HG03196 (cell line): ENCODE results near the gene PEAR1.

Experiments
- ATAC-seq: cut with Tn5 transposase; IDR thresholded peaks from one replicate; pipeline ENCODE4 v1.9.1; 2021; ENCODE audit not compliant: unreplicated experiment

Gene PEAR1

DNA sequence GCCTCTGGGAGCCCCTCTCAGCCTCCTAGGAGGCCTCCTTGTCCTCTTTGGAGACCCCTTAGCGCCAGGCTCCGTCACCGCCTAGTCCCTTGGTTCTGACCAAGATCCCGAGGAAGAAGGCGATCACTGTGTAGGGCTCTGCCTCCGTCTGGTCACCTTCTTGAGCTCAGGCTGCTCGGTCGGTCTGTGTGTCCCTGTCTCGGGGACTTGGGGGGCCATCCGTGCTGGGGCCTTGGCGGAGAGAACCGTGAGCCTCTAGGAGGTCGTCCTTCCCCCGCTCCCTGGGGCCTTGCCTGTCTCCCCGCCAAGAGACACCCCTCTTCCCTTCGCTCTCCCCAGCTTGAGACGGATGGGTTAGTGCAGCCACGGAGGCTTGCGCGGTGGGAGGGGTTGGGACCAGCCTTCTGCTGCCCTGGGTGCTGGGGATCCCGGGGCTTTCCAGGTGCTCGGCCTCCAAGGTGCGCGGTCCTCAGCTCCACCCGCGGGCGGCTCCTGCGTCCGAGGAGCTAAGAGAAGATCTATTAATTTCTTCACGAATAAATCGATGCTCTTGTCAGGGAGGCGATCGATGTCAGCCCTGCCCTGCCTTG, 33.9 kb upstream of the PEAR1 start:
- no peak for ATAC-seq

DNA sequence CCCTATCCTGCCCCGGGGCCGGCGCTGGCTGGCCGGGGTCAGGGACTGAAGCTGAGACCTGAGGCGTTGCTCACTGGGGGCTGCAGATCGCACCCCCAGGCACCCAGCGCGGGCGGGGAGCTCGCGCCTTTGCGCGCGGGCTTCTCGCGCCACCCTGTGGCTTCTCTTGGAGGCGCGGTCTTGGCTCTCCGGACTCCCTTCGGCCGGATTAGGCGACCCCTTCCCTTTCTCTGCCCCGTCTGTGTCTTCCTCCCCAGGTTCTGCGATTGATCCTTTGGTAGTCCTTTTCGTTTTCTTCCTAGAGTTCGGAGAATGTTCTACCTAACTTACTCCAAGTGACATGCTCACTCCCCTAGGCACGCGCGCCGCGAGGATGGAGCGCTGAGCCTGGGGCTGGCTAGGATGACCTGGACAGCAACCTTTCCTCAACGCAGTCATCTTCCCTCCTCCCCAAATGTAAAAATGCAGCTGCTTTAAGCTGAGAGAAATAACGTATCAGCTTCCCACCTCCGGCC, 33.3 kb upstream of the PEAR1 start:
- no peak for ATAC-seq

DNA sequence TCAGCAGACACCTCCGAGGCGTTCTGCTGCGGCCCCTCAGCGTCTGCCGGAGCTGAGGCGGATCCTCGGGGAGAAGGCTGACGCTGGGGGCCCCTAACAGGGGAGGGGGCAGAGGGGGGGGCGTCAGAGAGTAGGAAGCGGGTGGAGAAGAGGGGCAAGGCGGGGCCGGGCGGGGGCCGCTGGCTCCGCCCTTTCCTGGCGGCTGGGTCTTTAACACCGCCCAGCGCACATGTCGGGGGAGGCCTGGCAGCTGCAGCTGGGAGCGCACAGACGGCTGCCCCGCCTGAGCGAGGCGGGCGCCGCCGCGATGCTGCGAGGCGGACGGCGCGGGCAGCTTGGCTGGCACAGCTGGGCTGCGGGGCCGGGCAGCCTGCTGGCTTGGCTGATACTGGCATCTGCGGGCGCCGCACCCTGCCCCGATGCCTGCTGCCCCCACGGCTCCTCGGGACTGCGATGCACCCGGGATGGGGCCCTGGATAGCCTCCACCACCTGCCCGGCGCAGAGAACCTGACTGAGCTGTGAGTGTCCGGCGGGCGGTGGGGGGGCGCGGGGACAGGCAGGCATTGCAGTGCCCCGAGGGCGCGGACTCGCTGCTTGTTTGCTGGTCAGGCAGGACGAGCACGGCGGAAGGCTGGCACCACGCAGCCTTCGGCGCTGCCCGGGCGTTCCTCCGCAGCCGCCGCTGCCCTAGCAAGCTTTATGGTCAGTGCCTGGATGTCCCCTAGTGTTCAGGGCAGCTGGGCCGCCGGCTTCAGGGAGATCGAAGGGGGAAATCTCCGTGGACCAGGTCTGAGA, 32.7 kb upstream of the PEAR1 start, which contains the start of gene NTRK1:
TSS of gene NTRK1 (plus strand) at position 238 of the 796 bp plus-strand sequence. CDS start at position 308, 70 bp downstream.
- ATAC-seq, result no peak

DNA sequence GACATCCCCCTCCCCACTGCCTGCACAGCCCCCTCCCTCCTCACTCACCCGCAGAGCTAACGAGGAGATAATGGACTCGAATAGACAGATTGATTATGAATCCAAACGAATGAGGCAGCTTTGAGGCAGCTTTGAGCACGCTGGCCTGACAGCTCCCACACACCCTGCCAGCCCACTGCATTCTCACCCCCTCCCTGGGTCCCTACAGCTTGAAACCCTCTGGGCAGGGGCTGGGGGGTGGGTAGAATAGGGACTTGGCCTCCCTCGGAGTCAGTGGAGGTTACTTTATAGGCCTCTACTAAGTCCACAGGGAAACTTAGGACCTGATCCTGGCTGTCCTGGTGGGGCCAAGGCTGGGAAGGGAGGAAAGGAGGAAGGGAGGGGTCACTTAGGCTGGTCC, 30.9 kb upstream of the PEAR1 start:
- no peak for ATAC-seq

DNA sequence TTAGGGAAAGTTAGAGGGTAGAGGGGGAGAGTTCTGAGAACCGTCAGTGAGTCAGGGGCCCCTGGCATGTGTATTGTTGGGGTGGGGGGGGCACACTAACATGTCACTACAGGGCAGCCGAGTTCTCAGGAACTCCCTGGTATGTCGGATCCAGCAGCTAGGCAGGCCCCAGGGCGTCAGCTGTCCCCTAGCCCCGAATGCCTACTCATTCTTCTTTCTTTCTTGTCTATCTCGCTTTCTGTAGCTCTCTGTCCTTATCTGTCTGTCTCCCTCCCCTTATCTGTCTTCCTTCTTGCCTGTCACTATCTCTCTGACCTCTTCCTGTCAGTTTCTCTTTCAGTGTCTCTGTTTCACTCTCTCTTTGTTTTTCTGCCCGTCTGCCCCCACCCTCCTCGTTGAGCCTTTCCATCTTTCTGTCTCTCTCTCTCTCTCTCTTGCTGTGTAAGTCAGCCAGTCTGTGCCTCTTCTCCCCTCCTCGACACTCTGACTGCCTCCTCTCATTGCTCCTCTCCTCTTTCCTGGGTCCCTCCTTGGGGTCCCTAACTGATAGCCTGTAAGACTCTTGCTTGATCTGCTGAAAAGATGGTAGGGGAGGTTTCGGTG, 30.4 kb upstream of the PEAR1 start:
- no peak for ATAC-seq

DNA sequence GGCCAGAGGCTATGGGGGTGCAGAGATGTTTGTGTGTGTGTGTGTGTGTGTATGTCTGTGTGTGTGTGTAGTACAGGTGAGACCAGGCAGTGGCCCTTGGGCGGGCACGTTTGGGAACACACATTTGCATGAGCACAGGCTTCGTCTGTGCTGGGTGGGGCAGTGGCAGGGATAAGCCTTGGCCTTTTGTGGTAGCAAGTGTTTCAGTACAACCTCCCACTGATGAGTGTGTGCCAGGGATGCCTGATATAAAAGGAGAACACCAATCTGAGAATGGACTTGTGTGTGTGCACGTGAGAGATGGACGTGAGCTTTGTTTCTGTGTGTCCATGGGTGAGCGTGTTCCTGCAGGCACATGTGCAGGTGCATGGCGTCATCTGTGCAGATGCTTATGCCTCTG, 29.9 kb upstream of the PEAR1 start:
- ATAC-seq, result no peak

DNA sequence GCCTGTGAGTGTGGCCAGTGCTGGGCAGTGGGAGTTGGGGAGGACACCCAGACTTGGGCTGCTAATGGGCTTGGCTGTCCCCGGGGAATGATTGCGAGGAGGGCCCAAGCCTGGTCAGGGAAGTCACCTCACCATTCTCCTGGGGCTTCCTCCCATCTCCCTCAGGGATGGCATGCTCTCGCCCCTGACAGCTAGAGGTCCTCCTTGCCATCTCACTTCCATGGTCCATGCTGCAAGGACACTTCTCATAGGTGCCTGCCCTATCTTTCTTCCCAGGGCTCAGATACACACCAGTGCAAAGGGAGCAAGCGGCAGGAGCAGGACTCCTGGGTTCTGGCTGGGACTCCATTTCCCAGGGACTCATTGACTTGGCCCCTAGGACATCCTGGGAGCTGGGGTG, 28.7 kb upstream of the PEAR1 start:
- no peak for ATAC-seq

DNA sequence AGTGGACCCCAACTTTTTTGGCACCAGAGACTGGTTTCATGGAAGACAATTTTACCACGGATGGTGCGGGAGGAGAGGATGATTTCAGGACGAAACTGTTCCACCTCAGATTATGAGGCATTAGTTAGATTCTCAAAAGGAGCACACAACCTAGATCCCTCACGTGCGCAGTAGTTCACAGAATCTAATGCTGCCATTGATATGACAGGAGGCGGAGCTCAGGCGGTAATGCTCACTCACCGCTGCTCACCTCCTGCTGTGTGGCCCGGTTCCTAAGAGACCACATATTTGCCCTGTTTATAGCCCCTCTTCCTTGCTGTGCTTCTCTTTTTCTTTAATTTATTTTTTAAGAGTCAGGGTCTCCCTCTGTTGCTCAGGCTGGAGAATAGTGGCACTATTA, 28.3 kb upstream of the PEAR1 start:
- ATAC-seq, result no peak

DNA sequence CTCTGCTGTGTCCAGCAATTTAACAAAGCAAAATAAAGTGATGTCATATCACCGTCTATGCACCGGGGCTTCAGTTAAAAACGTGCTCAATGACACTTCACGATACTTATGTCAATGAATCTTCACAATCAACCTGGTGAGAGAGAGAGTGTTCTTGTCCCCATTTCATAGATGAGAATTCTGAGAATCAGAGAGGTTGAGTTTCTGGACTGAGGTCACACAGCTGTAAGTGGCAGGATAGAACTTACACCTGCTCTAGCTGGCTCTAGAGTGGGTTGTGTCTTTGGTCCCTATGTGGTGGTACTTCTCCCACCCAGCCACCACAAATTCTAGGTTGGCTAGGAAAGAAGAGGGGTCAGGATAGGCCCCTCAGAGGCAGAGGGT, 27.7 kb upstream of the PEAR1 start:
- ATAC-seq, result no peak

DNA sequence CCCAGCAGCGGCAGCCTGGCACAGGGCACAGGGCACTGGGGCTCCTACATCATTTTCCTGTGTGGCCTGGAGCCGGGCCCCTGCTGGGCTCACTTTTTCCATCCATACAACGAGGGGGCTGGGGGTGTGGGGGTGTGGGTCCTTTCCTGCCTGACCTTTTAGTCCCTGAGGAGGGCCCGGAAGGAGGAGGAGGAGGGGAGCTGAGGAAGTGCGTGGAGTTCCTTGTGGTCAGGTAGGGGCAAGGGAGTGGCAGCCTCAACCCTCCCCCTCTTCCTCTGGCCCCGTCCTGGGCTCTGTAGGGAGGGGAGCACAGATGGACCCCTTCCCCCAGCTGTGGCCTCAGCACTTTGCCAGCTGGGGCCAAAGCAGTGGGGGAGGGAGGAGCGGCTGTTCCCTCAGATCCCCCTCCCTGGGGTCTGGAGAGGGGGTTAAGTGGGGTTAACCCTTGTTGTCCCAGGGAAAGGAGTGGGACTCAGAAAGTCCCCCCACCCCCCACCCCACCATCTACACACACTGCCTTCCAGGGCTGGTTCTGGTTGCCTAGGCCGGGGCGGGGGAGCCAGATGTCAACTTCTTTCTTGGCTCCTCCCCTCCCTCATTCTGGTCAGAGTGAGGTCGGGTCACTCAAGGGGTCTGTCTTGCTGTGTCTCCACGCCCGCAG, 27.1 kb upstream of the PEAR1 start:
- ATAC-seq, result no peak

DNA sequence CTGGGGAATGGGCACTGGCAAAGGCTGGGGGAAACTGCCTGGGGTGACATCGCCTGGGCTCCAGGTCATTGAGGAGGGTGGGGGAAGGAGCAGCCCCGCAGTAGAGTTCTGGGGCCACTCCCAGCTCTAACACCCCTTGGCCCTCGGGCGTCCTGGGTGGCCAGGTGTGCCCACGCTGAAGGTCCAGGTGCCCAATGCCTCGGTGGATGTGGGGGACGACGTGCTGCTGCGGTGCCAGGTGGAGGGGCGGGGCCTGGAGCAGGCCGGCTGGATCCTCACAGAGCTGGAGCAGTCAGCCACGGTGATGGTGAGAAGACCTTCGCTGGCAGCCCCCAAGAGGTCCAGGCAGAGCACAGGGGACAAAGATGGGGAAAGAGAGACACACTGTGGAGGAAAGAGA, 25.2 kb upstream of the PEAR1 start:
- no peak for ATAC-seq

DNA sequence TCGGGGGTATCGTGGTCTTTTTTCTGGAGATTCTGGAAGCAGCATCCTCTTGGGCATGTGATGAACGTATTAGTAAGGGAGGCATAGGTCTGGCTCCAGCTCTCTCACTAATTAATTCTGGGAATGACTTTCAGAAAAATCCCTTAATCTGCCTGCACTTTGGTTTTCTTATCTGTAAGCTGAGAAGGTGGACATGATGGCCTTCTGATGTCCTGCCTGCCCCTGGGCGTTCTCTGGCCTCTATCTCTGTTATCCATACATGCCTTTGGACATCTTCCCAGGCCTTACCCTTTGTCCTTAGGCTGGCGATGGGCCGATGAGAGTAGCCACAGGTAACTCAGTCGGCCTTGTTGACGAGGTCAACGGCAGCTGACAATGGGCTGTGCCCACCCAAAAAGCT, 24.1 kb upstream of the PEAR1 start:
- no peak for ATAC-seq

DNA sequence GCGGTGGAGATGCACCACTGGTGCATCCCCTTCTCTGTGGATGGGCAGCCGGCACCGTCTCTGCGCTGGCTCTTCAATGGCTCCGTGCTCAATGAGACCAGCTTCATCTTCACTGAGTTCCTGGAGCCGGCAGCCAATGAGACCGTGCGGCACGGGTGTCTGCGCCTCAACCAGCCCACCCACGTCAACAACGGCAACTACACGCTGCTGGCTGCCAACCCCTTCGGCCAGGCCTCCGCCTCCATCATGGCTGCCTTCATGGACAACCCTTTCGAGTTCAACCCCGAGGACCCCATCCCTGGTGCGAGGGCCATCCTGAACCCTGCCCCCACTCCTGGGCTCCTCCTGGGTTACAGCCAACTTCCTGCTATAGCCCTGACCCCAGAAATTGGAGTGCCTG, 19.9 kb upstream of the PEAR1 start:
- ATAC-seq, result no peak

DNA sequence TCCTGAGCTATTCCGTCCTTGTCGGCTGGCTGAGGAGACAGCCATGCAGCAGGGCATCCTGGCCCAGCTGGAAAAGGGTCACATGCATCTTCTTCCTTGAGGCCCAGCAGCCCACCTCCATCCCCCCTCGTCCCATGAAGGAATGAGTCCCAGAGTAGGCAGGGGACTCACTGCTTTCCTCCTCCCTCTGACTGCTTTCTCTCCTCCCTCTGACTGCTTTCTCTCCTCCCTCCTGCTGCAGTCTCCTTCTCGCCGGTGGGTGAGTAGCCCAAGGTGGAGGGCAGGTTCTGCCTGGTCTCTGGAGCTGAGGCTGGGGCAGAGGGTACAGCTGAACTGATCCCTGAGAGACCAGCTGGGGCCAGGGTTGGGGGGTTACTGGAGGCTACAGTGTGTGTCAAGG, 19.4 kb upstream of the PEAR1 start:
- ATAC-seq, result no peak

DNA sequence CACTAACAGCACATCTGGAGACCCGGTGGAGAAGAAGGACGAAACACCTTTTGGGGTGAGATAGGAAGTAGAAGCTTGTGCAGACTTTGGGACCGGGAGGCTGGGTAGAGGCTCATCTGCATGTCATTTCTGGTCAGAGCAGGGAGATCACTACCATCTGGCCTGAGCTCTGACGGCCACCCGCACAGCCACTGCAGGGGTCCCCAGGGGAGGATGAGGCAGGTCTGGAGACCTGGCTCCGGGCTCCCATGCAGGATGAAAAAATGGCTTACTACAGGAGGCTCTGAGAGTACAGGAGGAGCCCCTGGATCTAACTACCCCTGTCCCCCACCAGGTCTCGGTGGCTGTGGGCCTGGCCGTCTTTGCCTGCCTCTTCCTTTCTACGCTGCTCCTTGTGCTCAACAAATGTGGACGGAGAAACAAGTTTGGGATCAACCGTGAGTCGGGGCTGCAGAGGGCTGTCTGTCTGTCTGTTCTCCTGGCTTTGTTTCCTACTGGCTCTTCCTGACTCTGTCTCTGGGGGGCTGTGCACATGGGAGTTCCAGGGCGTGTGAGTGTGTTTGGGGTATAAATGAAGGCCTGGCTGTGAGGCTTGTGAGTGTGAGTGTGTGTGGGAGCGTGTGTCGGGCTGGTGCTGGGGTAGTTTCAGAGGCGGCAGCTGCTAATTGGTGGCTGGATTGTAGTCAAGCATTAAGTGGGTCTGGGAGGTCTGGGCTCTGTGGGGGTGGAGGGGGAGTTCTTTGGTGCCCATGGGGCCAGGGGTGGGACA, 18.8 kb upstream of the PEAR1 start:
- no peak for ATAC-seq

DNA sequence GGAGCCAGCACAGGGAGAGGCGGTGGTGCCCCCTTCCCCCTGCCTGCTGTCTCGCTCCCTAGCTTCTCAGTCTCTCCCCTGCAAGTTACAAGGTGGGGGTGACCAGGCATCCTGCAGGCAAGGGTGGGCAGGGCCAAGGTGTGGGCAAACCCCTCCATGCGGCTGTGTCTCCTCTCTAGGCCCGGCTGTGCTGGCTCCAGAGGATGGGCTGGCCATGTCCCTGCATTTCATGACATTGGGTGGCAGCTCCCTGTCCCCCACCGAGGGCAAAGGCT, 18.2 kb upstream of the PEAR1 start:
- no peak for ATAC-seq

DNA sequence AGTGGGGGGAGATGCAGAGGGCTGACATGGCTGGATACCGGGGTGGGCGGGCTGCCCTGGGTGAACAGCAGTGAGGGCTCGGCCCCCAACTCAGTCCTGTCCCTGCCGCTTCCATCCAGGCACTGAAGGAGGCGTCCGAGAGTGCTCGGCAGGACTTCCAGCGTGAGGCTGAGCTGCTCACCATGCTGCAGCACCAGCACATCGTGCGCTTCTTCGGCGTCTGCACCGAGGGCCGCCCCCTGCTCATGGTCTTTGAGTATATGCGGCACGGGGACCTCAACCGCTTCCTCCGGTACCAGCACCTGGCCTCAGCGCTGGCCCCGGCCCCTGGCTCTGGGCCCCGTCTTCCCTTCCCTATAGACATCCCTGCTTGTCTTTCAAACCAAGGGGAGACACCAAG, 17.2 kb upstream of the PEAR1 start:
- no peak for ATAC-seq

DNA sequence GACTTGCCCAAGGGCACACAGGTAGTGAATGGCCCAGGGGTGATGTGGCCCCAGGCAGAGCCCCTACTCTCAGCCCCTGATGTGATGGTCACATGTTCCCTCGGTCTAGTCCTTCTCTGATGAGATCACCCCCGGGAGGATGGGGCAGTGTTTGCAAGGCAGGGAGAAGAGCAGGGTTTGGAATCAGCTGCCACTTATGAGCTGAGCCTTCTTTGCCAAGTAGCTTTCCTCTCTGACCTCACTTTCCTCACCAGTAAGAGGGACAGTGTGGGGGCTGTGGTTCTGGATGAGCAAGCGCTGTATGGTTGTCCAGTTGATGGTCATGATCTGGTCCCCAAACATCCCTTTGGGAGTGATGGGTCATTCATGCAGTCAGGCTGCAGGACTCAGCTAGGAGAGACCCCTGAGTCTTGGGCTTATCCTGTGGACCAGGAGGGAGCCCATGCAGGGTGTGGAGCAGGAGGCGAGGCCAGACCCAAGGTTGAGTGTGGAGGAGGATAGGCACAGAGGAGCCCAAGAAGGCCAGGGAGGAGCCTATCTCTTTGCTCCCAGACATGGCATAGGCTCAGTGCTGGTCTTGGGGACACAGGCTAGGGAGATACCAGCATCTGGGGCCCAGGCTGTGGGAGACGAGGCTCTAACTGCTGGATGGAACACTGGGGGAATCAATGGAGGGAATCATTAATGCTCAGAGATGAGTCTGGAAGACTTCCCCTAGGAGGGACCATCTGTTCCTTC, 15.9 kb upstream of the PEAR1 start:
- no peak for ATAC-seq

DNA sequence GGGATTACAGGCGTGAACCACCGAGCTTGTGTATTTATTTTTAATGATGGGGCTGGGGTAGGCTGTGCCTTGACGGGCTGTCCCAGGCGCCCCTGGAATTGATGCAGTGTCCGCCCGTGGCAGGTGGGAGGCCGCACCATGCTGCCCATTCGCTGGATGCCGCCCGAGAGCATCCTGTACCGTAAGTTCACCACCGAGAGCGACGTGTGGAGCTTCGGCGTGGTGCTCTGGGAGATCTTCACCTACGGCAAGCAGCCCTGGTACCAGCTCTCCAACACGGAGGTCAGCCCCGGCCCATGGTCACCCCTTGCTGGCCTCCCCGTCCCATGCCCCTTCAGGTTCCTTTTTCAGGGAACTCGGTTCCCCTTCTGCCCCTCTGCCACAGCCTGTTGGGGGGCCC, 13.6 kb upstream of the PEAR1 start:
- ATAC-seq, result no peak

DNA sequence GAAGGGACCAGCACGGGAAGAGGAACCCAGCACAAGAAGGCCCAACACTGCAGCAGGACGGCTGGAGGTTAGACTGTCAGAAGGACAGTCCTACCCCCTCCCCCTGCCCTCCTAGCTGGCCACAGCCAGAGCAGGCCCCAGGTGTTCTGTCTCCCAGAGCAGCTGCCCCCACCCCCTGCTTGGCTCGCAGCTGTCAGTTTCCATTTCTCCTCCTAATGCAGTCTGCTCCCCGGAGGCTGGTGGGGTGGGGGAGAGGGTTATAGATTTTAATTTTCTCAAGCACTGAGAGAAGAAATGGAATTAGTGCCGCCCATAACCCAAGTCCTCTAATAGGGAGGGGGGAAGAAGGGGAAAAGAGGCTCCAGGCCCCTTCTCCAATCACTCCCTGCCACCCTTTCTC, 13.0 kb upstream of the PEAR1 start:
- ATAC-seq, result no peak

DNA sequence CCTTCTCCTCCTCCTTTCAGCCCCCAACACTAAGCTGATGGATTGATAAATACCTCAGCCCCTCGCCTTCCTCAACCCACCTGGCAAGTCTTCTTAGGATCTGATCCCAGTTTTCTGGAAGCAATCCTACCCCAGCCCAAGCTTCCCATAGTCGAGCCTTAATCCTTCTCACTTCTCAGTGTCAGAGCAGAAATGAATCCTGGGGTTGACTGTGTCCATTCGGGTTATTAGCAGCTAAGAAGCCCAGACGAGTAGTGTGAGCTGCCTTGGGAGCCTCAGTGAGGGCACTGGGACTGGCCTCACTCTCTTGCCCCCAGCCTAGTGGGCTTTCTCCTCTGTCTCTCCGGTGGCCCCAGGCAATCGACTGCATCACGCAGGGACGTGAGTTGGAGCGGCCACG, 12.4 kb upstream of the PEAR1 start:
- no peak for ATAC-seq
